Kasumi-1 (cell line): ENCODE data around the gene THRAP3.
A peak's percentile ranks its signal among the peaks of the same experiment; 100 is the strongest.

Experiments used
- DNase-seq, 2 experiments: peaks; one replicate each; lab custom pipeline; 2025; lab: John Stamatoyannopoulos, UW

The THRAP3 gene

DNA sequence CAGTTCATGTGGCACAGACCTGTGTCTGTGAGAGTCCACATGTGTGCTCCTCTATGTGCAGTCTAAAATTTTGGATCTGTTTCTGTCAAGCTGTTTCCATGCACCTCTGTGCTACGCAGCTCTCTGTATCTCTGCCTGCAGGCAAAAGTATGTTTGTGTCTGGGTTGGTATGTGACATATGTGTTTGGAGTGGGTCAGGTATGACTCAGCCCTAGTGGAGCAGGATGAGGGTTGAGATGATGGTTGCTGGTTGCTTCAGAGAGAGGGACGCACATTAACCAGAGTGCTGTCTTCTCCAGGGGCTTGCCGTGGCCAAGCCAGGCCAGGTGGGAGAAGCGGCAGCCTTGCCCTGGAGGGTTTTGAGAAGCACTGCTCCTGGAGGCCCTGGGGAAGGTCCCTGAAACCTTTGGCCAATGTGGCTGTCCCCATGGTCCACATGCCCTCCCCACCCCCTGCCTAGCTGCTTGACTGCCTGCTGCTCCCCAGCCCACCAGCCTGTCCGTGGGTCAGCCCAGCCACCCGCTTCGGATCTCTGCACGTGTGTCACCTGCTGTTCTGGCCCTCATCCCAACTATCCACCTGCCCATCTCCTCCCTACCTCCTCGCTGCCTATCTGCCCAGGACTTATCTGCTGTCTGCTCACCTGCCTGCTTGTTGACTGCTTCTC, 103.3 kb downstream of the THRAP3 start:
- DNase-seq = no peak

DNA sequence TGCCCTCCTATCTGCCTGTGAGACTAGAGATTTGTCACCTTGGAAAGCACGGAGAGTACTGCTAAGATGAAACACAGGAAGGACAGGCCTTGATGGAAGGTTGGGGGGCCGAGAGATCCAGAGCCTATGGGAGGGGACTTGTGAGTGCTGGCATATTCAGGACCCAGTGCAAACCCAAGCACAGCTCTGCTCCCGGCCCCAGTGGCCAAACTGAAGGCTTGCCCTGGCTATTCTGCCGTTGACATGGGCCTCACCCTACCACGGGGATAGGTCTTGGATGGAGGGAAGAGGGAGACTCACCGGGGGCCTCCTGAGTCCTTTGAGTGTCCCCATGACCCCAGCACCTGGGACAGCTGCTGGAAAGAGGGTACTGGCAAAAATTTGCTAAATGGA, 103.8 kb downstream of the THRAP3 start:
- no peak for DNase-seq

DNA sequence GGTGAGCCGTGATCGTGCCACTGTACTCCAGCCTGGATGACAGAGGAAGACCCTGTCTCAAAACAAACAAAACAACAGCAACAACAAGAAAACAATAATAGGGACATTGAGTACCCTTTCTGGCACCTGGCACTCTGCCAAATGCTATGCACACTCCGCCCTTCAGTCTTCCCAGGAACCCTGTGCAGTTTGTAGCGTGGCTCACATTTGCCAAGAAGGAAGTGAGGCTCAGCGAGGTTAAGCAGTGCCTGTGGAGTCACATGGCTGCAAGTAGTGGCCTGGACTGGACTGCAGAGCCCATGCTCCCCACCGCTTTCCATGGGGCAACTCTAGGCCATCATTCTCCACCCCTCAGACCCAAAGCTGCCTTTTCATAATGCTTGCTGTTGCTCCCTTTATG, 104.5 kb downstream of the THRAP3 start:
- peak in 1 of 2 experiments; percentile 11 for DNase-seq

GRCh38 chr1:36329817-36330216, 105.6 kb downstream of the THRAP3 start:
- DNase-seq = no peak

- DNase-seq = no peak
Measured at GRCh38 chr1:36330940-36331339, 106.7 kb downstream of the THRAP3 start.

DNA sequence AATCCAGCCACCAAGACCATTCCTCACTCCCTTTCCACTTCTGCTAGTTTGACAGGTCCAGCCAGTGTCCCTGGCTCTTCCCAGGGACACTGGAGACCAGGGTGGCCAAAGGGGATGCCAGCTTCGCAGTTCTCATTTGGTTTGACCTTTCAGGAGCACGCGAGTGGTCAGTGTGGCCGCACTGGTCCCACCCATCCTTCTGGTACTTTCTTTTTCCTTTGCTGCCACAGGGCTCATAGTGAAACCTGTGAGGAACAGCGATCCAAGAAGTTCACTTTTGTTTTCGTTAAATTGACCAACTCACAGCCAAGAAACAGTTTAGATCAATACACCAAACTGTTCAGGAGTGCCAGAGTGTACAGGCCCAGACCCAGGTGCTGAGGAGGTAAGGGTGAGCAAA, 113.6 kb downstream of the THRAP3 start:
- no peak for DNase-seq

- no peak for DNase-seq
Measured at GRCh38 chr1:36339215-36339614, 115.0 kb downstream of the THRAP3 start.

GRCh38 chr1:36339615-36340014, 115.4 kb downstream of the THRAP3 start:
- DNase-seq = no peak

GRCh38 chr1:36341626-36342320, 117.5 kb downstream of the THRAP3 start:
- DNase-seq = no peak

- DNase-seq = peak; percentile 25 to 39
Measured at GRCh38 chr1:36342426-36343185, 118.4 kb downstream of the THRAP3 start.

DNA sequence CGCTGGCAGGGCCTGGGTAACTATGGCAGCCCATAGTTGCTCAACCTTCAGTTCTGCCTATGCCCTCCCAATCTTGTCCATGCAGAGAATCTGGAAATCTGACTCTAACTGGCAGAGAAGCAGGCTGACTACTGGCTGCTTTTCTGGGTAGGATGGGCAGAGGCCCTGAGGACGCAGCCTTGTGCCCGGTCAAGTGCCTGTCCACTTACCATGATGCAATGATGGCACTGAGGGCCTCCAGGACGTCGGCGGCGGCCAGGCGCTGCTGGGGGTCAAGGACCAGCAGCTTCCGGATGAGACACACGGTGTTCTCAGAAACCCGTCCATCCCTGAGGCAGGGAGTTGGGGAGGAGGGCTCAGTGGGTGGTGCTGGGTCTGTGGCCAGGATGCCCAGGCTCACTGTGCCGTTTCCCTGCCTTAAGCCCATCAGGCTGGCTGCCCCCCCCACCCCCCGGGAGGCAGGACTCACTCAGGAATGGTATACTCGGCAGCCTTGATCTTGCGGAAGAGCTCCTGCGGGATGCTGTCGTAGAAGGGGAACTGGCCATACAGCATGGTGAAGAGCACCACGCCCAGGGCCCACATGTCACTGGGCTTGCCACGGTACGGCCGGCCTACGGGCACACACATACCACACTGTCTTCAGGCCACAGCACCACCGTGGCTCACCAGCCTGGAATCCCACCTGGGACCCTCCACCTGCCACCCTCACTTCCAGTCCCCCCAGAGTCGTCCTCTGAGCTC, 119.6 kb downstream of the THRAP3 start:
- DNase-seq = no peak

- no peak for DNase-seq
Measured at GRCh38 chr1:36344395-36344680, 120.1 kb downstream of the THRAP3 start.

DNA sequence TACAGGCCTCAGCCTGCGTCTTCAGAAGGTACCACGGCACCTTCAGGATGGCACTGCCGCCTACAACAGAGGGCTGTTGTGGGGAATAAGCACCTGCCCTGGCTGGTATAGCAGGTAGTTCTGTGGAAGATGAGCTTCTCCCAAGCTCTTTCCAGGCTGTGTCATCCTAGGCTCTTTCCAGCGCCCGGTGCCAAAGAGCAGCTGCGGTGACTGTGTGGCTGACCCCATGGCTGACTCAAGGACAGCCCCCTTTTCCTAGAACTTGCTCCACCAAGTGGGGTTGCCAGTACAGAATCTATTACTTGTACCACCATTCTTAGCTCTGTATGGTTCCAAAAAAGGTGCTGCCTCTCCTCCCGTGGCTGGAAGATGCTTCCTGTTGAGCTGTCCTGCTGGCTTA, 121.1 kb downstream of the THRAP3 start:
- DNase-seq = no peak

DNA sequence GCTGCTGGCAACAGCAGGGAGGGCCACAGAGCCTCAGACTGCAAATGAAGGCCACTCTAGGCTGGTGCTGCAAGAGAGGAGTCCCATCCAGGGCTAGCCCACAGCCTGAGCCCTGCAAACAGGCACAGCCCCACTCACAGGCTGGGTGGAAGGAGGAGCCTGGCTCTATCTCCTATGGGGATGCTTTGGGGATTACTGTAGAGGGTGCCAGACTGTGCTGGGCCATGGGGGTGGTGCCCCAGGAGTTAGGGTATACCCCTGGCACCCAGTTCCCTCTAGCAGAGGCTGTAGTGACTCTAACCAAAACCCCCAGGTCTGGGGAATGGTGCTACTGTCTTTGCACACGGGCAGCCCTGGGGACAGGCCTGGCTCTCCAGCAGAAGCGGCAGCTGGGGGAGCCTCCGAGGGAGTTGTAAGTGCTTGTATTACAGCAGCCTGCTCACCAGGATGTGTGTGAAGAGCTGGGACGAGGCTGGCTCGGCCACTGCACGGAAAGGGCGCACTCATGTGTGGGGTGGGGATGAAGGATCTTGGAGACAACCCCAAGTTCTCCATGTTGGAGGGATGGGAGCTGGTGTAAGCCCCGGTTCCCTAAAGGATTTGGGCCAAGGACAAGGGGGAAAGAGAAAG, 122.6 kb downstream of the THRAP3 start:
- DNase-seq = no peak

DNA sequence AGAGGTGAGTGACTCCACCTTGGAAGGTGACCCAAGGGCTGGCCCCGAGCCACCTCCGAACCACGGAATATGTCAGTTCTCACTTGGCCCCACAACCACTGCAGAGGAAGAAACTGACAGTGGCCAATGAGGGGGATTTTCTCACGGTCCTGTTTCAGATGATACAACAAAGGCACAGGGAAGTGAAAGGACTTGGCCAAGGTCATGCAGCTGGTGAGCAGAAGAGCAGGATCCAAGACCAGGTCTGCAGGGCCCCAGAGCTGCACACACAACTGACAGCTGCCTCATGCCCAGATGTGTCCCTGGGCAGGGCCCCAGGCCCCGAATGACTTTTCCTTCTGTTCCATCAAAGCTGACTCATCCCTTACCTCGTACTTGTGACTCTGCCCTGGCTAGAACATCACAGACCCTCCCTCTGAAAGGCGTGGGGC, 125.0 kb downstream of the THRAP3 start:
- no peak for DNase-seq

- DNase-seq = no peak
Measured at GRCh38 chr1:36349839-36350238, 125.6 kb downstream of the THRAP3 start.

GRCh38 chr1:36350659-36351226, 126.5 kb downstream of the THRAP3 start:
- DNase-seq = peak; percentile 51 to 55

- DNase-seq = peak; percentile 38 to 40
Measured at GRCh38 chr1:36351227-36351977, 127.2 kb downstream of the THRAP3 start.

DNA sequence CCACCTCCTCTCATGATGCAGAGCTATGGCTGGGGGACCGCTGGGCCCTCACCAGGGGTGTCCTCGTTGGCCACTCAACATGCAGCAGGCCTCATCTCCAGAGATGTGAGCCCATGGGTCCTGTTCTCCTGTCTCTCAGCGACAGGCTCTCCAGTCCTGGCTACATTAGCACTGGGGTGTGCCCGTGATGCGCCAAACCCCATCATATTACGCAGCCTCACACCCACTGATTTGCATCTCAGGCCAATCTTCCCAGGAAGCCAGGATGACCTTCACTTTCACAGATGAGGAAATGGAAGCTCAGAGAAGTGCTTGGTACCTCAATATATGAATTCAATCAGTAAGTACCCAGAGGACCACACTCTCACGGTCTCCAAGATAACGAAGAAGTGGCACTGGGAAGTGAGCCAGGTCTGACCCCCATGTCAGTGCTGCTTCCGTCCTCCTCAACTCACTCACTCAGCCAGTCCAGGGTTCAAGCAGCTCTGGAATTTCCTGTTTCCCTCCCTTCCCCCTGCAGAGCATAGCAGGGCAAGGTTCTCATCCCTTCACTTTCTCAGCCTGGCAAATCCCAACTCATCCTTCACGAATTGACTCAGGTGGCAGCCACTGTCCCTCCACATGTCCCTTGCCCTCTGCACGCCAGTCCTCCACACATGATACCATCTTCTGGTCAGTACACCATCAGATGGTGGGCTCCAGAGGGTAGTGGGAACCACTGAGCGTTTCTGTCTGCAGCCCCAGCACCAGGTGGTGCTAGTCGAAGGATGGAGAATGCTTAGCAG, 128.1 kb downstream of the THRAP3 start:
- DNase-seq = no peak
